Gastroesophageal sphincter (tissue), 3 donors: ENCODE results near the gene TPRN.

Source experiments
- POLR2A ChIP-seq, 2 donors: fragments of 450-650 bp; IDR thresholded peaks; one replicate each; pipeline ENCODE4 v1.6.1; 2017; ENCODE audit warnings: antibody characterized with exemption in 2 of 2, mild to moderate bottlenecking in 2 of 2, moderate library complexity in 1 of 2
- TF ChIP-seq, protein P1 (sequence below), 4 experiments: fragments of 200-600 bp in 2 of 4; fragments of 450-650 bp in 2 of 4; sonication (generic) in 1 of 4; IDR thresholded peaks; one replicate each; pipeline ENCODE4 v1.5.1; 2017 to 2019; ENCODE audit warnings: antibody characterized with exemption in 4 of 4, mild to moderate bottlenecking in 2 of 4, moderate library complexity in 2 of 4

DNA sequence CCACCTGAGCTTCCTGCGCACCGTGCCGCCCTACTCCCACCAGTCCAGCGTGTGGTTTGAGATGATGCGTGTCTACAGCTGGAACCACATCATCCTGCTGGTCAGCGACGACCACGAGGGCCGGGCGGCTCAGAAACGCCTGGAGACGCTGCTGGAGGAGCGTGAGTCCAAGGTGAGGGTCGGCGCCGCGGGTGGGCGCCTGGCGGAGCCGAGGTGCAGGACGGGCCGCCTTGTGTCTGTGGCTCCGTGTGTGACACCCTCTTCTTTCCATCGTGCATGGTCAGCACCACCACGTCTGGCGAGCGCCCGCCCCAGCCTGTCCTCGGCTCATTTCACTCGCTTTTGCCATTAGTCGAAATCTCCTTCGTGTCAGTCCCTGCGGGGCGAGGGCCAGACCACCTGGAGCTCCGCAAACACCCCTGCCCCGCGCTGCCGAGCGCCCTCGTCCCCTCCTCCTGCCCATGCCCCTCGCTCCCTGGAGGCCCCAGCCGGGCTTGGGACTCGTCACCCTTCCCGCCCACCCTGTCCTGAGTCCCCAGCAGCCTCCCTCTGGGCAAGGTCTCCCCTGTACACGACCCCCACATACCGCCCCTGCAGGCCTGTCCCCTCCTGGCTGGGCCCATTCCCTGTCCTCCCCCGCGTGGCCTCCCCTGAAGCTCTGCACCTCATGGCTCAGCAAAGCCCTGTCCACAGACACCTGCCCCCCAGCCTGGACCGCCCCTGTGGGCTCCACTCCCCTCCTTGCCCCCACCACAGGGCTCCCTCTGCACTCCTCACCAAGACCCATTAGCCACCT, 54.6 kb downstream of the TPRN start:
- TF ChIP-seq, protein P1, sequence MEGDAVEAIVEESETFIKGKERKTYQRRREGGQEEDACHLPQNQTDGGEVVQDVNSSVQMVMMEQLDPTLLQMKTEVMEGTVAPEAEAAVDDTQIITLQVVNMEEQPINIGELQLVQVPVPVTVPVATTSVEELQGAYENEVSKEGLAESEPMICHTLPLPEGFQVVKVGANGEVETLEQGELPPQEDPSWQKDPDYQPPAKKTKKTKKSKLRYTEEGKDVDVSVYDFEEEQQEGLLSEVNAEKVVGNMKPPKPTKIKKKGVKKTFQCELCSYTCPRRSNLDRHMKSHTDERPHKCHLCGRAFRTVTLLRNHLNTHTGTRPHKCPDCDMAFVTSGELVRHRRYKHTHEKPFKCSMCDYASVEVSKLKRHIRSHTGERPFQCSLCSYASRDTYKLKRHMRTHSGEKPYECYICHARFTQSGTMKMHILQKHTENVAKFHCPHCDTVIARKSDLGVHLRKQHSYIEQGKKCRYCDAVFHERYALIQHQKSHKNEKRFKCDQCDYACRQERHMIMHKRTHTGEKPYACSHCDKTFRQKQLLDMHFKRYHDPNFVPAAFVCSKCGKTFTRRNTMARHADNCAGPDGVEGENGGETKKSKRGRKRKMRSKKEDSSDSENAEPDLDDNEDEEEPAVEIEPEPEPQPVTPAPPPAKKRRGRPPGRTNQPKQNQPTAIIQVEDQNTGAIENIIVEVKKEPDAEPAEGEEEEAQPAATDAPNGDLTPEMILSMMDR (IDR thresholded peaks at IDR 0.05) = no peak
- TF ChIP-seq POLR2A (IDR thresholded peaks at IDR 0.05) = no peak
